ENCODE measurements around the gene IFNA6.

- no peak for TF ChIP-seq SUZ12 (IDR thresholded peaks at IDR 0.05; ENCODE audit: extremely low read depth, insufficient read depth, insufficient read length)
- TF ChIP-seq ZNF274 (IDR thresholded peaks at IDR 0.05; ENCODE audit: low read depth, low read length): no peak
Observed at GRCh38 chr9:21340735-21341134, 10.0 kb downstream of the IFNA6 start.
